ENCODE measurements around the gene LRRC8E.

LRRC8E gene

DNA sequence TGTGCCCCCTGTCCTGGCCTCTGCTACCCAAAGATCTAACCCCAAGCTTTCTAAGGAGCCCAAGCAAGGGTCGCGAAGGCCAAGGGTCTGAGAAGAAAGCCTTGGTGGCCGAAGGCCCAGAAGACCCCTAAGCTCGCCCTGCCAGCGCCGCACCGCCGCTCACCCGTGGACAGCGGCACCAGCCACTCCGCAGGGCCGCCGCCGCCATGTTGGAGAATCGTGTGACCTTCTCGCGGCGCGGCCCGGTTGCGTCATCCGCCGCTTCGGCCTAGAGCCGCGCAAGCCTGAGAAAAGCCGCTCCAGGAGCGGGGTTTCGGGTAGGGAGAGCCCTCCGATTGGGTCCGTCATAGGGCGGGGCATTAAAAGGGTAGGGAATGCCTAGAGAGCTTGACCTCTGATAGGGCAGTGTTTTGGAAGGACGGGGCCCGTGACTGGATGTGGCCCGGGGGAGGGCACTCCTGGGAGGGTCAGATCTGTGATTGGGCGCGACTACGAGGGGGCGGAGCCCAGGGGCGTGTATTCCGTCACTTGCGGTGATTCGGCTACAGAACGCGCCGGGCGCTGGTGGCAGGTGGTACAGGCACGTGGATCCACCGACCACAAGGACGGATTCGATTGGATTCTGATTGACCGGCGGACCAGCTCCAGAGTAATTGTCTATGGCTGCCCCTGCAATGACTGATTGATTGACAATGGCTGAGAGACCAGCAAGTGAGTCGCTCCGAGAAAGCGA is 55.3 kb downstream of the LRRC8E start, which contains the start of gene TIMM44:
Gene TIMM44 (minus strand): TSS at position 223 of the 733 bp plus-strand sequence. CDS start 15 bp downstream, at position 208.
- TF ChIP-seq, protein P1, sequence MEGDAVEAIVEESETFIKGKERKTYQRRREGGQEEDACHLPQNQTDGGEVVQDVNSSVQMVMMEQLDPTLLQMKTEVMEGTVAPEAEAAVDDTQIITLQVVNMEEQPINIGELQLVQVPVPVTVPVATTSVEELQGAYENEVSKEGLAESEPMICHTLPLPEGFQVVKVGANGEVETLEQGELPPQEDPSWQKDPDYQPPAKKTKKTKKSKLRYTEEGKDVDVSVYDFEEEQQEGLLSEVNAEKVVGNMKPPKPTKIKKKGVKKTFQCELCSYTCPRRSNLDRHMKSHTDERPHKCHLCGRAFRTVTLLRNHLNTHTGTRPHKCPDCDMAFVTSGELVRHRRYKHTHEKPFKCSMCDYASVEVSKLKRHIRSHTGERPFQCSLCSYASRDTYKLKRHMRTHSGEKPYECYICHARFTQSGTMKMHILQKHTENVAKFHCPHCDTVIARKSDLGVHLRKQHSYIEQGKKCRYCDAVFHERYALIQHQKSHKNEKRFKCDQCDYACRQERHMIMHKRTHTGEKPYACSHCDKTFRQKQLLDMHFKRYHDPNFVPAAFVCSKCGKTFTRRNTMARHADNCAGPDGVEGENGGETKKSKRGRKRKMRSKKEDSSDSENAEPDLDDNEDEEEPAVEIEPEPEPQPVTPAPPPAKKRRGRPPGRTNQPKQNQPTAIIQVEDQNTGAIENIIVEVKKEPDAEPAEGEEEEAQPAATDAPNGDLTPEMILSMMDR (IDR thresholded peaks at IDR 0.05; ENCODE audit: low read depth, low read length, missing control alignments): no peak
- H3K4me3 ChIP-seq (replicated peaks; ENCODE audit: low read depth, low read length): peak within 1 kb of the TSS; percentile 96
- DNase-seq (ENCODE audit: extremely low read depth, low read depth): peak; percentile 98

DNA sequence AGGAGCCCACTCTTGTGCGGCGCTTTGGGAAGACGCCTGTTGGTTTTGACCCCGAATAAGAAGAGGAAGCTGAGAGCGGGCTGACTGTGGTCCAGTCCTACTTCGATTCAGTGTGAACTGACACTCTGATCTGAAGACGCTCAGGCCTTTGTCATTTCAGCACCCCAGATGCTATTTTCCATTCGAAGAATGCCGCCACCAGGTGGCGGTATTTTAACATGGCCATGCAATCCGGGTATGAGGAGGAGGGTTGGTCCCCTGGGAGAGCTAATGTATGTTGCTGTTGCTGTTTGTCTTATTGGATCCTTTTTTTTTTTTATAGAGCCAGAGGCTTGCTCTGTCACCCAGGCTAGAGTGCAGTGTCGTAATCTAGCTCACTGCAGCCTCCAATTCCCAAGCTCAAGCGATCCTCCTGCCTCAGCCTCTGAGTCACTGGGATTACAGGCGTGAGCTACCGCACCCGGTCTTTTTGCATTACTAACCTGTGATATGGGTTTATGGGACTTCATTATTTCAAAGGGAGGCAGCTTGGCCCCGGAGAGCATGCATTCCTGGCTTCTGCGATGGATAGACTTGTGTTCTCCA is 56.0 kb downstream of the LRRC8E start:
- DNase-seq (ENCODE audit: extremely low read depth, low read depth): peak; percentile 76
- TF ChIP-seq, protein P1 (IDR thresholded peaks at IDR 0.05; ENCODE audit: low read depth, low read length, missing control alignments): peak; percentile 81
- peak overlapping the region; percentile 96 for H3K4me3 ChIP-seq (replicated peaks; ENCODE audit: low read depth, low read length)

DNA sequence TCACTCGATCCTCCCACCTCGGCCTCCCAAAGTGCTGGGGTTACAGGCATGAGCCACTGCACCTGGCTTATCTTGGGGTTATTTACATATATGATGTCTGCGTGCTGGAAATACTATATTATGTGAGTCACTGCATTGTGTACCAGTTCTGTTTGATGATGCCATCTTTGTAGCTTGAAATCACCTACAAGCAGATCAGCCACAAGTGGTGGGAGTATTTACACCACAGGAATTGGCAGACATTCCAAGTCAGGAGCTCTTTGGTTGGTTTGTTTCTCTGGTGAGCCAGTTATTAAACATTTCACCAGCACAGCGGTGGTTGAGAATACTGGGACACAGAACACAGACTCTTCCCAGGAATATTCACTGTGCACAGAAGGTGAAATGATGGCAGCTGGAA is 59.6 kb downstream of the LRRC8E start:
- TF ChIP-seq, protein P1 (IDR thresholded peaks at IDR 0.05; ENCODE audit: low read depth, low read length, missing control alignments): no peak
- H3K4me3 ChIP-seq (replicated peaks; ENCODE audit: low read depth, low read length): no peak overlapping the region
- no peak for DNase-seq (ENCODE audit: extremely low read depth, low read depth)
